Measurements from ENCODE around the gene INPPL1. TPM values are rescaled to one million over a fixed set of nuclear protein-coding genes. Genes with fewer than 3 reads are reported as not detected.
A peak's percentile ranks its signal among the peaks of the same experiment; 100 is the strongest.

INPPL1 gene
- total RNA-seq, 2 experiments from 2014 or later = 75.9 to 78.4 TPM

GRCh38 chr11:72232260-72233055 lies 7.9 kb downstream of the INPPL1 start:
- TF ChIP-seq CTCF (IDR thresholded peaks at IDR 0.05) = no peak
- H3K9me3 Mint-ChIP-seq = no peaks in the 10 kb centered on the region
- ChIA-PET POLR2A (interaction anchor here (1.5 kb wide), 1 partner anchor 11 kb away, joined by 7 read pairs; no protein-coding TSS in a partner anchor), CTCF (no interaction called here)
- H3K36me3 Mint-ChIP-seq (ENCODE audit: low read depth) = peaks cover 13% of the 10 kb centered on the region
- peaks cover 2% of the 10 kb centered on the region for H3K4me1 Mint-ChIP-seq (ENCODE audit: low read depth)
- intact Hi-C loops (cut with micrococcal nuclease) = no loop called here
- no peak overlapping the region for H3K27ac Mint-ChIP-seq
- H3K27me3 Mint-ChIP-seq = no peaks in the 10 kb centered on the region
- ATAC-seq (no peak), DNase-seq (no peak)
- no peak overlapping the region for H3K4me3 Mint-ChIP-seq

- DNase-seq (no peak), ATAC-seq (no peak)
- no peaks in the 10 kb centered on the region for H3K27me3 Mint-ChIP-seq
- POLR2A ChIA-PET = interaction anchor here (1.5 kb wide), 1 partner anchor 11 kb away, joined by 7 read pairs; no protein-coding TSS in a partner anchor
- no peak overlapping the region for H3K4me3 Mint-ChIP-seq
- H3K36me3 Mint-ChIP-seq (ENCODE audit: low read depth) = peaks cover 13% of the 10 kb centered on the region
- no peak overlapping the region for H3K27ac Mint-ChIP-seq
- peaks cover 2% of the 10 kb centered on the region for H3K4me1 Mint-ChIP-seq (ENCODE audit: low read depth)
- intact Hi-C loops (cut with micrococcal nuclease) = no loop called here
- no peaks in the 10 kb centered on the region for H3K9me3 Mint-ChIP-seq
- TF ChIP-seq CTCF (IDR thresholded peaks at IDR 0.05) = no peak
- CTCF ChIA-PET = no interaction called here
Observed at GRCh38 chr11:72233056-72233772, 8.6 kb downstream of the INPPL1 start.

GRCh38 chr11:72233773-72234513 lies 9.4 kb downstream of the INPPL1 start:
- POLR2A ChIA-PET = interaction anchor here (0.9 kb wide), 1 partner anchor 9 kb away, joined by 3 read pairs; the partner anchor contains the start of gene INPPL1
- TF ChIP-seq CTCF (IDR thresholded peaks at IDR 0.05) = no peak
- no peaks in the 10 kb centered on the region for H3K9me3 Mint-ChIP-seq
- ATAC-seq (no peak), DNase-seq (no peak)
- intact Hi-C loops (cut with micrococcal nuclease) = no loop called here
- H3K36me3 Mint-ChIP-seq (ENCODE audit: low read depth) = peaks cover 14% of the 10 kb centered on the region
- peaks cover 4% of the 10 kb centered on the region for H3K4me1 Mint-ChIP-seq (ENCODE audit: low read depth)
- H3K27ac Mint-ChIP-seq = no peak overlapping the region
- H3K27me3 Mint-ChIP-seq = peaks cover 2% of the 10 kb centered on the region
- CTCF ChIA-PET = no interaction called here
- H3K4me3 Mint-ChIP-seq = no peak overlapping the region

GRCh38 chr11:72234514-72234830 lies 9.9 kb downstream of the INPPL1 start:
- Mint-ChIP-seq H3K4me3 (no peak overlapping the region), H3K9me3 (no peaks in the 10 kb centered on the region), H3K27ac (peak overlapping the region; percentile 9), H3K4me1 (ENCODE audit: low read depth) (peaks cover 6% of the 10 kb centered on the region), H3K36me3 (ENCODE audit: low read depth) (peaks cover 14% of the 10 kb centered on the region), H3K27me3 (peaks cover 6% of the 10 kb centered on the region)
- no peak for TF ChIP-seq CTCF (IDR thresholded peaks at IDR 0.05)
- ChIA-PET POLR2A (interaction anchor here (0.7 to 0.9 kb wide), 2 partner anchors 10 to 552 kb away, joined by 3 to 4 read pairs; partner anchors contain the start of gene INPPL1), CTCF (no interaction called here)
- DNase-seq (no peak), ATAC-seq (no peak)
- intact Hi-C loops (cut with micrococcal nuclease) = no loop called here
